ENCODE measurements around the gene DNAJC27.

DNAJC27 gene

DNA sequence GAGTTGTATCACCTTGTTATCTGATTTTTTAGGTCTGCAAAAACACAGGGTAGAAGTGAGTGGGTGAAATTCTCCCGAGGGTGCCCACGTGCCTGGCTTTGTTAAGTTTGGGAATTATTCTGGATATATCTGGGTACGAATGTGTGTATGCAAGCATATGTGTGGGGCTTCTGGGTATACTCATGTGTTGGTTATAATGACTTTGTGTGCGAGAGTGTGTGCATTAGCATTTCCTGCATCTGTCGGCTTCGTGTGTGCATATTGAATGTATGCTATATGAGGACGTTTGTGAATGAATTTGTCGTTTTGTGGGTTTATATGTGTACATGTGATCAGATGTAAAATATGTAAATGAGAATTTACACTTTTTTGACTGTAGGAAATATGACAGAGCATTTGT lies 13.8 kb upstream of the DNAJC27 start:
- Histone ChIP-seq H3K27me3 (replicated peaks in 2 of 5; ENCODE audit: control insufficient read depth in 4 of 5, insufficient read depth in 5 of 5, low read length in 4 of 5) (no peaks in the 10 kb centered on the region), H3K36me3 (ENCODE audit: control insufficient read depth in 4 of 4, insufficient read depth in 4 of 4, low read length in 3 of 4) (no peaks in the 10 kb centered on the region), H3K4me1 (ENCODE audit: control extremely low read depth in 1 of 4, control insufficient read depth in 4 of 4, insufficient read depth in 4 of 4, low read length in 3 of 4) (peaks cover 0 to 19% (median 9%) of the 10 kb centered on the region in 4 experiments), H3K4me3 (ENCODE audit: control insufficient read depth in 1 of 7, extremely low read depth in 1 of 7, insufficient read depth in 4 of 7, low read depth in 2 of 7, low read length in 6 of 7) (no peak overlapping the region), H3K9me3 (ENCODE audit: control extremely low read depth in 1 of 5, control insufficient read depth in 4 of 5, insufficient read depth in 2 of 5, low read depth in 1 of 5, low read length in 4 of 5) (no peaks in the 10 kb centered on the region), H3K27ac (ENCODE audit: insufficient read depth in 1 of 2, low read depth in 1 of 2, low read length in 2 of 2, poor library complexity in 1 of 2, severe bottlenecking in 2 of 2) (no peak overlapping the region)
- DNase-seq = no peak
- WGBS (ENCODE audit: insufficient coverage) = 90% methylated on average over 7 of the region's 8 CpGs
- POLR2A ChIA-PET = interaction anchor here (0.6 to 1.1 kb wide), 2 partner anchors 76 to 143 kb away, joined by 3 to 5 read pairs; no protein-coding TSS in a partner anchor
- CTCF ChIA-PET = interaction anchor here (0.7 to 2.6 kb wide), 7 partner anchors 8 to 209 kb away, joined by 3 to 17 read pairs (median 4); no protein-coding TSS in a partner anchor

DNA sequence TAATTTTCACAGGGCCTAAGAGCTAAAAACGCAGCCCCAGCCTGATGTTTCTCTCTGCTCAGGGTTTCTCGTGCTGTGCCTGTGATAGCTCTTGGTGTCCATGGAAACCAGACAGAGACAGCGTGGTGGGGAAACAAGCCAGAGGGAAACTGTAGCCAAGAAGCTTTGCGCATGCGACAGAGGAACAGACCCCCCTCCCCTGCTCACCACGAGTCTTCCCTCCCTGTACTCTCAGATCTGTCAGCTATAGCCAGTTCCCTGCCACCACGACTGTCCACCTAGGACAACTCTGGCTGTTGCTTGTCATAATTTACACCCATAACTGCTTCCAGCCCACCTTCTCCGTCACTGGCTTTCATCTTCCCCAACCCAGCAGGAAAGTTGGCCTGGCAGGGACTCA lies 13.2 kb upstream of the DNAJC27 start:
- Histone ChIP-seq H3K27me3 (replicated peaks in 2 of 5; ENCODE audit: control insufficient read depth in 4 of 5, insufficient read depth in 5 of 5, low read length in 4 of 5) (no peaks in the 10 kb centered on the region), H3K4me1 (ENCODE audit: control extremely low read depth in 1 of 4, control insufficient read depth in 4 of 4, insufficient read depth in 4 of 4, low read length in 3 of 4) (peaks cover 0 to 19% (median 9%) of the 10 kb centered on the region in 4 experiments), H3K27ac (ENCODE audit: insufficient read depth in 1 of 2, low read depth in 1 of 2, low read length in 2 of 2, poor library complexity in 1 of 2, severe bottlenecking in 2 of 2) (peak overlapping the region in 1 of 2 experiments; percentile 40), H3K4me3 (ENCODE audit: control insufficient read depth in 1 of 7, extremely low read depth in 1 of 7, insufficient read depth in 4 of 7, low read depth in 2 of 7, low read length in 6 of 7) (no peak overlapping the region), H3K36me3 (ENCODE audit: control insufficient read depth in 4 of 4, insufficient read depth in 4 of 4, low read length in 3 of 4) (no peaks in the 10 kb centered on the region), H3K9me3 (ENCODE audit: control extremely low read depth in 1 of 5, control insufficient read depth in 4 of 5, insufficient read depth in 2 of 5, low read depth in 1 of 5, low read length in 4 of 5) (no peaks in the 10 kb centered on the region)
- WGBS (ENCODE audit: insufficient coverage) = 22% methylated on average over 4 of the region's 8 CpGs
- ChIA-PET POLR2A (interaction anchor here (0.6 to 1.1 kb wide), 3 partner anchors 43 to 144 kb away, joined by 3 to 5 read pairs (median 3); no protein-coding TSS in a partner anchor), CTCF (interaction anchor here (0.7 to 2.6 kb wide), 8 partner anchors 9 to 210 kb away, joined by 3 to 17 read pairs (median 4); no protein-coding TSS in a partner anchor)
- peak; percentile 64 to 95 (median 93) for DNase-seq

DNA sequence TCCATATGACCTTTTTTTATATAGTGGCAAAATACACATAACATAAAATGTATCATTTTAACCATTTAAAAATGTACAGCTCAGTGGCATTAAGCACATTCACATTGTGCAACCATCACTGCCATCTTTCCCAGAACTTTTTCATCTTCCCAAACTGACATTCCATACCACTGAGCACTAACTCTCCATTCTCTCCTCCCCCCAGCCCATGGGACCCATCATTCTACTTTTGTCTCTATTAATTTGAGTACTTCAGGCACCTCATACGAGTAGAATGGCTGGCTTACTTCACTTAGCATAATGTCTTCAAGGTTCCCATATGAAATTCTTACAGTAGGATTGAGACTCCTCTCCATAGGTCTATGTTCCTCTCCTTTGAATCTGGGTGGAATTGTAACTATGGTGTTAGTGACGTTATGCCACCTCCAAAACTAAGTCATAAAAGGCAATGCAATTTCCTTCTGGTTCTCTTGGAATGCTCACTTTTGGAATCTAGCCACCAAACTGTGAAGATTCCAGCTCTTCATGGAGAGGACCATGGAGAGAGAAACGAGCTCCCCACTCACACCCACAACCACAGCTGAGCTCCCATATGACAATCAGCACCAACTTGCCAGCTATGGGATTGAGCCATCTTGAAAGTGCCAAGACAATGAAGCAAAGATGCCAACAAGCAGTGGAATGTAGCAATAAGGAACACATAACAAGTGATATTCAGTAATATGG lies 9.8 kb upstream of the DNAJC27 start:
- Histone ChIP-seq H3K27ac (ENCODE audit: insufficient read depth in 1 of 2, low read depth in 1 of 2, low read length in 2 of 2, poor library complexity in 1 of 2, severe bottlenecking in 2 of 2) (no peak overlapping the region), H3K4me1 (ENCODE audit: control extremely low read depth in 1 of 4, control insufficient read depth in 4 of 4, insufficient read depth in 4 of 4, low read length in 3 of 4) (peaks cover 0 to 18% (median 11%) of the 10 kb centered on the region in 4 experiments), H3K36me3 (ENCODE audit: control insufficient read depth in 4 of 4, insufficient read depth in 4 of 4, low read length in 3 of 4) (peaks cover 0 to 5% (median 0%) of the 10 kb centered on the region in 4 experiments), H3K4me3 (ENCODE audit: control insufficient read depth in 1 of 7, extremely low read depth in 1 of 7, insufficient read depth in 4 of 7, low read depth in 2 of 7, low read length in 6 of 7) (no peak overlapping the region), H3K27me3 (replicated peaks in 2 of 5; ENCODE audit: control insufficient read depth in 4 of 5, insufficient read depth in 5 of 5, low read length in 4 of 5) (no peaks in the 10 kb centered on the region), H3K9me3 (ENCODE audit: control extremely low read depth in 1 of 5, control insufficient read depth in 4 of 5, insufficient read depth in 2 of 5, low read depth in 1 of 5, low read length in 4 of 5) (no peaks in the 10 kb centered on the region)
- POLR2A ChIA-PET = no interaction called here
- CTCF ChIA-PET = interaction anchor here (0.8 to 1.7 kb wide), 4 partner anchors 9 to 154 kb away, joined by 3 to 7 read pairs (median 4); no protein-coding TSS in a partner anchor
- DNase-seq = no peak
- 86% methylated on average over 1 of the region's 3 CpGs for WGBS (ENCODE audit: insufficient coverage)

- Histone ChIP-seq H3K27me3 (replicated peaks in 2 of 5; ENCODE audit: control insufficient read depth in 4 of 5, insufficient read depth in 5 of 5, low read length in 4 of 5) (no peaks in the 10 kb centered on the region), H3K4me1 (ENCODE audit: control extremely low read depth in 1 of 4, control insufficient read depth in 4 of 4, insufficient read depth in 4 of 4, low read length in 3 of 4) (peaks cover 0 to 5% (median 0%) of the 10 kb centered on the region in 4 experiments), H3K36me3 (ENCODE audit: control insufficient read depth in 4 of 4, insufficient read depth in 4 of 4, low read length in 3 of 4) (peaks cover 0 to 5% (median 0%) of the 10 kb centered on the region in 4 experiments), H3K9me3 (ENCODE audit: control extremely low read depth in 1 of 5, control insufficient read depth in 4 of 5, insufficient read depth in 2 of 5, low read depth in 1 of 5, low read length in 4 of 5) (no peaks in the 10 kb centered on the region), H3K4me3 (ENCODE audit: control insufficient read depth in 1 of 7, extremely low read depth in 1 of 7, insufficient read depth in 4 of 7, low read depth in 2 of 7, low read length in 6 of 7) (no peak overlapping the region), H3K27ac (ENCODE audit: insufficient read depth in 1 of 2, low read depth in 1 of 2, low read length in 2 of 2, poor library complexity in 1 of 2, severe bottlenecking in 2 of 2) (no peak overlapping the region)
- POLR2A ChIA-PET = no interaction called here
- WGBS (ENCODE audit: insufficient coverage) = 82% methylated on average over 1 of the region's 1 CpG
- CTCF ChIA-PET = interaction anchor here (0.9 to 6.2 kb wide), 4 partner anchors 151 to 228 kb away, joined by 3 to 55 read pairs (median 5); no protein-coding TSS in a partner anchor
- DNase-seq = no peak
Observed at GRCh38 chr2:24978661-24979060, 6.9 kb upstream of the DNAJC27 start.

DNA sequence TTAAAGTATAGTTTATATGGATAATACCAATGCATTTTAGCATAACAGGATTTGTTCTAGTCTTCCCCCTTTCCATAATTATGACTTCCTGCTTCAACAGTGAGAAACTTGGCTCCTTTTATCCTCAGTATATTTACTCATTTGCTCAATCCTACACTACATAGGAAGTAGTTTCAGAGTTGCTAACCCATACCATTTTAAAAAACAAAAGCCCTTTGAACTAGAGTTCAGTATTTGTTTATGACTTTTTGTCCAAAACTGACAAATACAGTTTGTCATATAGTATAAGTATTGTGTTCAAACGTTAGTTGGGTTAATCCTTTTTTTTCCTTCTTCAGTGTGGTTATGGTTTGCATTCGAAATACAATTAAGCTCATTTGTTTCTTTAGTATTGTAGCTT lies 5.9 kb upstream of the DNAJC27 start:
- POLR2A ChIA-PET = no interaction called here
- DNase-seq = no peak
- no peaks in the 10 kb centered on the region for H3K9me3 ChIP-seq (ENCODE audit: control extremely low read depth in 1 of 5, control insufficient read depth in 4 of 5, insufficient read depth in 2 of 5, low read depth in 1 of 5, low read length in 4 of 5)
- 40% methylated on average over 1 of the region's 2 CpGs for WGBS (ENCODE audit: insufficient coverage)
- no peak overlapping the region for H3K4me3 ChIP-seq (ENCODE audit: control insufficient read depth in 1 of 7, extremely low read depth in 1 of 7, insufficient read depth in 4 of 7, low read depth in 2 of 7, low read length in 6 of 7)
- H3K27ac ChIP-seq (ENCODE audit: insufficient read depth in 1 of 2, low read depth in 1 of 2, low read length in 2 of 2, poor library complexity in 1 of 2, severe bottlenecking in 2 of 2) = no peak overlapping the region
- H3K27me3 ChIP-seq (replicated peaks in 2 of 5; ENCODE audit: control insufficient read depth in 4 of 5, insufficient read depth in 5 of 5, low read length in 4 of 5) = no peaks in the 10 kb centered on the region
- H3K36me3 ChIP-seq (ENCODE audit: control insufficient read depth in 4 of 4, insufficient read depth in 4 of 4, low read length in 3 of 4) = peaks cover 0 to 5% (median 0%) of the 10 kb centered on the region in 4 experiments
- CTCF ChIA-PET = interaction anchor here (1.0 to 6.3 kb wide), 3 partner anchors 64 to 219 kb away, joined by 3 to 152 read pairs (median 55); partner anchors contain the start of gene EFR3B
- peaks cover 0 to 11% (median 5%) of the 10 kb centered on the region in 4 experiments for H3K4me1 ChIP-seq (ENCODE audit: control extremely low read depth in 1 of 4, control insufficient read depth in 4 of 4, insufficient read depth in 4 of 4, low read length in 3 of 4)

GRCh38 chr2:24973812-24974211 lies 2.1 kb upstream of the DNAJC27 start:
- CTCF ChIA-PET = interaction anchor here (0.7 to 6.3 kb wide), 7 partner anchors 8 to 255 kb away, joined by 3 to 152 read pairs (median 6); no protein-coding TSS in a partner anchor
- Histone ChIP-seq H3K9me3 (ENCODE audit: control extremely low read depth in 1 of 5, control insufficient read depth in 4 of 5, insufficient read depth in 2 of 5, low read depth in 1 of 5, low read length in 4 of 5) (no peaks in the 10 kb centered on the region), H3K4me1 (ENCODE audit: control extremely low read depth in 1 of 4, control insufficient read depth in 4 of 4, insufficient read depth in 4 of 4, low read length in 3 of 4) (peaks cover 8 to 24% (median 17%) of the 10 kb centered on the region in 4 experiments), H3K27me3 (replicated peaks in 2 of 5; ENCODE audit: control insufficient read depth in 4 of 5, insufficient read depth in 5 of 5, low read length in 4 of 5) (no peaks in the 10 kb centered on the region), H3K4me3 (ENCODE audit: control insufficient read depth in 1 of 7, extremely low read depth in 1 of 7, insufficient read depth in 4 of 7, low read depth in 2 of 7, low read length in 6 of 7) (no peak overlapping the region), H3K36me3 (ENCODE audit: control insufficient read depth in 4 of 4, insufficient read depth in 4 of 4, low read length in 3 of 4) (no peaks in the 10 kb centered on the region), H3K27ac (ENCODE audit: insufficient read depth in 1 of 2, low read depth in 1 of 2, low read length in 2 of 2, poor library complexity in 1 of 2, severe bottlenecking in 2 of 2) (peak overlapping the region in 1 of 2 experiments; percentile 100)
- peak in 1 of 3 donors; percentile 6 for DNase-seq
- POLR2A ChIA-PET = no interaction called here
- 86% methylated on average over 1 of the region's 4 CpGs for WGBS (ENCODE audit: insufficient coverage)
